HepG2 (cell line): ENCODE measurements around the gene MBLAC2. TPM values are rescaled to one million over a fixed set of nuclear protein-coding genes. Genes with fewer than 3 reads are reported as not detected.
A peak's percentile ranks its signal among the peaks of the same experiment; 100 is the strongest.

Experiments
- AFF4 ChIP-seq: sonication (generic); formaldehyde crosslinking; IDR thresholded peaks from 2 replicates; pipeline ENCODE4 v1.4.0; 2020; ENCODE audit warnings: missing genetic modification reagents
- AKAP8 ChIP-seq: sonication (generic); formaldehyde crosslinking; IDR thresholded peaks from 2 replicates; pipeline ENCODE4 v1.5.1; 2020; ENCODE audit warnings: mild to moderate bottlenecking, missing genetic modification reagents
- ATF4 ChIP-seq, 2 experiments: fragments of 450-650 bp in 1 of 2; sonication (generic) in 1 of 2; formaldehyde crosslinking; IDR thresholded peaks; 2 replicates each; pipeline versions ENCODE4 v1.5.0 to v1.8.0; 2020 to 2022; ENCODE audit warnings: mild to moderate bottlenecking in 1 of 2, missing genetic modification reagents in 1 of 2
- FOXA3 ChIP-seq: IDR thresholded peaks from 2 replicates; pipeline ENCODE4 v1.6.1; 2016; ENCODE audit warnings: missing genetic modification reagents, missing compliant biosample characterization
- IRF9 ChIP-seq: sonication (generic); formaldehyde crosslinking; IDR thresholded peaks from 2 replicates; pipeline ENCODE4 v1.8.0; 2022; ENCODE audit warnings: missing genetic modification reagents, mild to moderate bottlenecking, borderline replicate concordance
- JUN ChIP-seq: sonication (generic); formaldehyde crosslinking; IDR thresholded peaks from 2 replicates; pipeline ENCODE4 v1.4.0; 2020; ENCODE audit warnings: mild to moderate bottlenecking, missing genetic modification reagents
- PLSCR1 ChIP-seq: sonication (generic); formaldehyde crosslinking; IDR thresholded peaks from 2 replicates; pipeline ENCODE4 v1.5.0; 2020; ENCODE audit warnings: missing genetic modification reagents, mild to moderate bottlenecking, borderline replicate concordance
- RNF2 ChIP-seq: fragments of 450-650 bp; conservative IDR thresholded peaks from 2 replicates; pipeline ENCODE4 v1.6.1; 2016; ENCODE audit warnings: low read depth
- TEAD2 ChIP-seq: sonication (generic); formaldehyde crosslinking; IDR thresholded peaks from 2 replicates; pipeline ENCODE4 v1.9.0; 2021; ENCODE audit warnings: missing genetic modification reagents
- ZBTB33 ChIP-seq: sonication (generic); formaldehyde crosslinking; IDR thresholded peaks from 2 replicates; pipeline ENCODE4 v1.4.0; 2020; ENCODE audit warnings: missing genetic modification reagents
- ZBTB34 ChIP-seq: sonication (generic); formaldehyde crosslinking; IDR thresholded peaks from 2 replicates; pipeline ENCODE4 v1.8.0; 2022; ENCODE audit warnings: mild to moderate bottlenecking, missing genetic modification reagents
- ZFP1 ChIP-seq: IDR thresholded peaks from 2 replicates; pipeline ENCODE4 v1.6.1; 2016
- ZNF362 ChIP-seq: sonication (generic); formaldehyde crosslinking; IDR thresholded peaks from 2 replicates; pipeline ENCODE4 v1.4.0; 2020; ENCODE audit warnings: missing genetic modification reagents, mild to moderate bottlenecking, borderline replicate concordance
- ZNF576 ChIP-seq: sonication (generic); formaldehyde crosslinking; IDR thresholded peaks from 2 replicates; pipeline ENCODE4 v1.4.0; 2020; ENCODE audit warnings: mild to moderate bottlenecking, missing genetic modification reagents
- ZNF607 ChIP-seq: sonication (generic); formaldehyde crosslinking; IDR thresholded peaks from 2 replicates; pipeline ENCODE4 v1.5.1; 2020; ENCODE audit warnings: missing genetic modification reagents, mild to moderate bottlenecking, borderline replicate concordance
- polyA plus RNA-seq, 8 experiments: library from polyadenylated mRNA; depleted of rRNA in 3 of 8; stranded (reverse) in 7 of 8; unstranded in 1 of 8; fragments of >200 nt; fragmentation: Illumina TruSeq in 4 of 8; extraction: Trizol in 4 of 8; gene quantifications; 2 replicates each; pipeline versions ENCODE4 v1.2.1 to v1.2.3, GENCODE V29; 2011 to 2016; ENCODE audit warnings: low read depth in 4 of 8, missing spikeins in 1 of 8, mixed read lengths in 1 of 8; ENCODE audit not compliant: insufficient read depth in 1 of 8
- total RNA-seq, 5 experiments: library from RNA; depleted of rRNA; stranded (reverse); fragments of >200 nt; fragmentation: Illumina TruSeq; extraction: Trizol; gene quantifications; 2 replicates each; pipeline ENCODE4 v1.2.3, GENCODE V29; 2016; ENCODE audit warnings: low read depth in 1 of 5

Gene MBLAC2
- total and polyA plus RNA-seq, 2 of the 13 experiments (the other 11 are each of a cell fraction or from before 2014, with no cell fraction given), result 2.9 to 4.1 TPM

- TF ChIP-seq AFF4 (CRISPR knock-in tag) (no peak), ATF4 (CRISPR knock-in tag; IDR thresholded peaks at IDR 0.05) (0 out of 4 replicates have a peak, but pooled peaks of 1 of the 2 experiments have one; percentile 19), RNF2 (peak; percentile 93), ZBTB34 (CRISPR knock-in tag) (0 out of 2 replicates have a peak, but pooled peaks have one; percentile 10), ZFP1 (CRISPR knock-in tag) (no peak), ZNF576 (CRISPR knock-in tag) (no peak), ZNF607 (peak; percentile 53), IRF9 (no peak; the same call in 1 of the 2 replicates), ZBTB33 (CRISPR knock-in tag) (no peak), ZNF362 (CRISPR knock-in tag) (no peak; the same call in 1 of the 2 replicates), TEAD2 (peak; percentile 72; the same call in 1 of the 2 replicates), AKAP8 (CRISPR knock-in tag) (no peak), JUN (CRISPR knock-in tag) (no peak; the same call in 1 of the 2 replicates), FOXA3 (CRISPR knock-in tag) (no peak), PLSCR1 (no peak)
Observed at GRCh38 chr5:90473396-90474234, 956 bp downstream of the MBLAC2 start (continued).
